Activated CD8-positive, alpha-beta T cell treated with anti-CD3 and anti-CD28 coated beads for 36 hours (primary cell): ENCODE data around the gene PNMA1. TPM values are rescaled to one million over a fixed set of nuclear protein-coding genes. Genes with fewer than 3 reads are reported as not detected.

Source experiments
- ATAC-seq: fragments of 200-7000 bp; cut with Tn5 transposase; one replicate; pipeline ENCODE4 v1.10.0; 2021; ENCODE audit warnings: mild to moderate bottlenecking, moderate library complexity
- CTCF ChIA-PET: fragments of 350-600 bp; sonication (Branson Sonifier 250); formaldehyde crosslinking; loops from one replicate; lab custom pipeline; 2021; ENCODE audit warnings: antibody characterized with exemption; lab: Charles Lee
- POLR2A ChIA-PET: fragments of 350-600 bp; sonication (Branson Sonifier 250); formaldehyde crosslinking; loops from one replicate; lab custom pipeline; 2021; ENCODE audit warnings: antibody characterized with exemption; lab: Charles Lee
- DNase-seq: peaks from one replicate; pipeline ENCODE4 v3.0.0-alpha.2; 2020
- H3K27ac Mint-ChIP-seq: one replicate; pipeline ENCODE4 v1.8.0; 2021; ENCODE audit warnings: mild to moderate bottlenecking, mixed read lengths
- H3K27me3 Mint-ChIP-seq: one replicate; pipeline ENCODE4 v1.8.0; 2021; ENCODE audit warnings: mixed read lengths
- H3K36me3 Mint-ChIP-seq: one replicate; pipeline ENCODE4 v1.8.0; 2021; ENCODE audit warnings: low read depth, mixed read lengths
- H3K4me1 Mint-ChIP-seq: one replicate; pipeline ENCODE4 v1.8.0; 2021; ENCODE audit warnings: low read depth, mixed read lengths
- H3K4me3 Mint-ChIP-seq: one replicate; pipeline ENCODE4 v1.8.0; 2021; ENCODE audit warnings: mild to moderate bottlenecking, moderate library complexity, mixed read lengths
- H3K9me3 Mint-ChIP-seq: one replicate; pipeline ENCODE4 v1.8.0; 2021; ENCODE audit warnings: mixed read lengths
- intact Hi-C: fragments of 100-400 bp; cut with micrococcal nuclease; formaldehyde crosslinking; loops from one replicate; pipeline ENCODE4 v1.10.0; 2022
- total RNA-seq, 2 experiments: library from RNA; stranded (reverse); gene quantifications; one replicate each; pipeline ENCODE4 v1.2.3, GENCODE V29; 2021
- TF ChIP-seq, protein P1 (sequence below): fragments of 200-600 bp; IDR thresholded peaks from one replicate; pipeline ENCODE4 v1.8.0; 2022; ENCODE audit warnings: antibody characterized with exemption, mild to moderate bottlenecking

PNMA1 gene
- total RNA-seq, 2 experiments from 2014 or later, result 22.9 to 24.1 TPM

DNA sequence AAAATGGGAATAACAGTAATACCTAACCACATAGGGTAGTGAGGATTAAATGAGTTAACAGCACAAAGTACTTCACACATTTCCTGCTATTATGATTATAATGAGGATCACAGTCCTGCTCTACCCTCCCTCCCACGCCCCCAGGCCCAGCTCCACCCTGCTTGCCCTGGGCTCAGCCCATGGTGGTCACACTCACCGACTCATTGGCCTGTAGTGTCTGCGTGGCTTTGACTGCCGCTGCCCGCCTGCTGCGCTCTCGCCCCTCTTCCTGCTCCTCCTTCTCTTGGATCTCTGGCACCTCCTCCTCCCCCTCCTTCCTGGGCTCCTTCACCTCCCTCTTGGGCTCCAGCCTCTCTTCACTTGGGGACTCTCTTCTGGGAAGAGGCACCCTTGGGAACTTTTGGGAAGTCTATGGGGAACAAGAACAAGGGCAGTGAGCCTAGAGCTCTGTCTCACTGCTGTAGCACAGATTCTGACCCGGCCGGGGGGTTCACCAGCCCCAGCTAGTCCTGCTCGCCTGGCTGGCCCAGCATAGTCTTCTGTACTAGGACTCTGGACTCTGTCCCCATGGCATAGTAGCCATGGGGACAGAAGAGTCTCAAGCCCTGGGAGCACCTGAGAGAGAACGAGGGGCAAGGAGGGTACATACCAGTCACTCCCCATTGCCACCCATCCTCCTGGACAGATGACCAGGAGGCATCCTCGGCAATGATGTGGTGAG is 7.1 kb upstream of the PNMA1 start:
- Mint-ChIP-seq H3K9me3 (no peaks in the 10 kb centered on the region), H3K4me1 (peaks cover 15% of the 10 kb centered on the region), H3K27ac (peak overlapping the region; percentile 65), H3K36me3 (peaks cover 64% of the 10 kb centered on the region), H3K4me3 (no peak overlapping the region), H3K27me3 (no peaks in the 10 kb centered on the region)
- no peak for DNase-seq
- CTCF ChIA-PET, result interaction anchor here (0.7 kb wide), 1 partner anchor 9 kb away, joined by 3 read pairs; no protein-coding TSS in a partner anchor
- POLR2A ChIA-PET, result interaction anchor here (0.6 to 1.1 kb wide), 3 partner anchors 35 to 180 kb away, joined by 3 read pairs; no protein-coding TSS in a partner anchor
- TF ChIP-seq, protein P1, sequence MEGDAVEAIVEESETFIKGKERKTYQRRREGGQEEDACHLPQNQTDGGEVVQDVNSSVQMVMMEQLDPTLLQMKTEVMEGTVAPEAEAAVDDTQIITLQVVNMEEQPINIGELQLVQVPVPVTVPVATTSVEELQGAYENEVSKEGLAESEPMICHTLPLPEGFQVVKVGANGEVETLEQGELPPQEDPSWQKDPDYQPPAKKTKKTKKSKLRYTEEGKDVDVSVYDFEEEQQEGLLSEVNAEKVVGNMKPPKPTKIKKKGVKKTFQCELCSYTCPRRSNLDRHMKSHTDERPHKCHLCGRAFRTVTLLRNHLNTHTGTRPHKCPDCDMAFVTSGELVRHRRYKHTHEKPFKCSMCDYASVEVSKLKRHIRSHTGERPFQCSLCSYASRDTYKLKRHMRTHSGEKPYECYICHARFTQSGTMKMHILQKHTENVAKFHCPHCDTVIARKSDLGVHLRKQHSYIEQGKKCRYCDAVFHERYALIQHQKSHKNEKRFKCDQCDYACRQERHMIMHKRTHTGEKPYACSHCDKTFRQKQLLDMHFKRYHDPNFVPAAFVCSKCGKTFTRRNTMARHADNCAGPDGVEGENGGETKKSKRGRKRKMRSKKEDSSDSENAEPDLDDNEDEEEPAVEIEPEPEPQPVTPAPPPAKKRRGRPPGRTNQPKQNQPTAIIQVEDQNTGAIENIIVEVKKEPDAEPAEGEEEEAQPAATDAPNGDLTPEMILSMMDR, result no peak
- ATAC-seq, result no peak
- intact Hi-C loops, result no loop called here

DNA sequence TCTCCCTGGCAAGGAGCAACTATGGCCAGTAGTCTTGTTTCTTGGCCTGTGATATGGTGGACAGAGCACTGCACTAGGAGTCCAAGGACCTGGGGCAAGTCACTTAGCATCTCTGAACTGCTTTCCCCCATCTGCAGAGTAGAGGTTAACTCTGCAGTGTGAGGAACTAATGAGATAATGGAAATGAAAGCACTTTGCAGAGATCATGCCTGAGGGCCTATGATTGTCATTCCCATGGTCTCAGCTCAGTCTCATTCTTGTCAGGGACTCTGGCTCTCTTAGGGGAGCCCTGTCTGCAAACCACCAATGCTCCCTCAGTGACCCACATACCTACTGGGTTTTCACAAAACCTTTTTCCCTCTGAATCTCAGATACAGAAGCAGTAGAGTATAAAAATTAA is 6.5 kb upstream of the PNMA1 start:
- peaks cover 61% of the 10 kb centered on the region for H3K36me3 Mint-ChIP-seq
- CTCF ChIA-PET, result interaction anchor here (0.7 to 1.2 kb wide), 2 partner anchors 9 to 10 kb away, joined by 3 read pairs; no protein-coding TSS in a partner anchor
- no peak overlapping the region for H3K4me3 Mint-ChIP-seq
- no peak for DNase-seq
- H3K27ac Mint-ChIP-seq, result peak overlapping the region; percentile 30
- intact Hi-C loops, result no loop called here
- H3K4me1 Mint-ChIP-seq, result peaks cover 12% of the 10 kb centered on the region
- TF ChIP-seq, protein P1, result no peak
- ATAC-seq, result no peak
- no peaks in the 10 kb centered on the region for H3K27me3 Mint-ChIP-seq
- POLR2A ChIA-PET, result interaction anchor here (0.6 to 1.4 kb wide), 7 partner anchors 8 to 181 kb away, joined by 3 to 5 read pairs (median 3); no protein-coding TSS in a partner anchor
- H3K9me3 Mint-ChIP-seq, result no peaks in the 10 kb centered on the region

DNA sequence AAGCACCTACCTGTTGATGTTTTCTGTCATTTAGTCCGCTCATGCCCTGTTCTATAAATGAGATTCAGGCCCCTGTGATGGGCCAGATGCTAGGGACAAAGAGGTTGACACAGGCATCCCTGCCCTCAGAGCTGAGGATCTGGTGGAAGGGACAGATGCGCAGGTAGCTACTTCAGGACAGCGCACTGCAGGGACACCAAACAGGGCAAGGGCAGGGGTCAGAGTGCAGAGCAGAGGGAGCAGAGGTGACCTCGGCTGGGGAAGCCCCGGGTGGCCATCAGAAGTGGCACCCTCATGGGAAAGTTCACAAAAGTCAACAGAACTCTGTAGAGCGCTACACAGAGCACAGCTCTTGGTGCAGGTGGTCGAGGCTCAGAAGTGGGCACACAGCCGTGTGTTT is 5.6 kb upstream of the PNMA1 start:
- Mint-ChIP-seq H3K9me3 (no peaks in the 10 kb centered on the region), H3K4me3 (no peak overlapping the region), H3K4me1 (peaks cover 11% of the 10 kb centered on the region), H3K36me3 (peaks cover 56% of the 10 kb centered on the region), H3K27me3 (no peaks in the 10 kb centered on the region), H3K27ac (peak overlapping the region; percentile 46)
- ATAC-seq, result no peak
- ChIA-PET POLR2A (interaction anchor here (0.8 to 1.4 kb wide), 4 partner anchors 9 to 39 kb away, joined by 3 to 5 read pairs (median 4); no protein-coding TSS in a partner anchor), CTCF (interaction anchor here (1.2 kb wide), 1 partner anchor 9 kb away, joined by 3 read pairs; no protein-coding TSS in a partner anchor)
- no peak for DNase-seq
- TF ChIP-seq, protein P1, result no peak
- intact Hi-C loops, result no loop called here

DNA sequence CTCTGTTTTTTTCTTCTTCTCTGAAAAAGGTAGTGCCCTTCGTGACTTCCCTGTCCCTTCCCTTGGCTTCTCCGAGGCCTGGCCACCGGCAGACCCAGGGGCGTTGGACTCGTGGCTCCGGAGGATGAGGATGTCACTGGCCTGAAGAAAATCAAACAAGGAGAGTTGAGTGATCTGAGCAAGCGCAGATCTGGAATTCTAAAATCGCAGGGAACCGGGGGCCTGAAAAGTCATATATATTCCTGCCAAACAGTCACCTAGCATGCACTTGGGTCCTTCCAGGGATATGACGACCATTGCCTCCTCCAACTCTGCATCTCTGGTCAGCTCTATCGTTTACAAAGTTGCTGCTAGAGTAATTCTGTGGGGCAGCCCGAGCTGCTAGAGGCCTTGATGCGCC is 5.2 kb upstream of the PNMA1 start:
- H3K27me3 Mint-ChIP-seq, result no peaks in the 10 kb centered on the region
- no peak for ATAC-seq
- H3K4me3 Mint-ChIP-seq, result no peak overlapping the region
- ChIA-PET POLR2A (interaction anchor here (1.4 kb wide), 1 partner anchor 10 kb away, joined by 5 read pairs; no protein-coding TSS in a partner anchor), CTCF (interaction anchor here (1.2 kb wide), 1 partner anchor 10 kb away, joined by 3 read pairs; no protein-coding TSS in a partner anchor)
- no peak overlapping the region for H3K27ac Mint-ChIP-seq
- TF ChIP-seq, protein P1, result no peak
- no peak for DNase-seq
- H3K36me3 Mint-ChIP-seq, result peaks cover 55% of the 10 kb centered on the region
- H3K9me3 Mint-ChIP-seq, result no peaks in the 10 kb centered on the region
- H3K4me1 Mint-ChIP-seq, result peaks cover 15% of the 10 kb centered on the region
- intact Hi-C loops, result no loop called here
